Ureter (tissue), 1 donor: Measurements from ENCODE around the gene PIP4K2A. TPM values are rescaled to one million over a fixed set of nuclear protein-coding genes. Genes with fewer than 3 reads are reported as not detected.

Source experiments
- DNase-seq: peaks from one replicate; pipeline ENCODE4 v3.0.0-alpha.2; 2020; ENCODE audit warnings: low spot score
- total RNA-seq: library from RNA; stranded (reverse); gene quantifications from one replicate; pipeline ENCODE4 v1.2.4, GENCODE V29; 2023
- donor health status: DM: yes; HTN: yes; CAD: no.

Gene PIP4K2A
- total RNA-seq, 1 donor from 2014 or later: 36.9 TPM

GRCh38 chr10:22640359-22640758 lies 74.0 kb downstream of the PIP4K2A start:
- DNase-seq: no peak

GRCh38 chr10:22638863-22639262 lies 75.5 kb downstream of the PIP4K2A start:
- no peak for DNase-seq

- DNase-seq: no peak
Observed at GRCh38 chr10:22637491-22637890, 76.9 kb downstream of the PIP4K2A start.

GRCh38 chr10:22635650-22636049 lies 78.7 kb downstream of the PIP4K2A start:
- no peak for DNase-seq

GRCh38 chr10:22634606-22635459 lies 79.5 kb downstream of the PIP4K2A start:
- DNase-seq: no peak

GRCh38 chr10:22634093-22634492 lies 80.3 kb downstream of the PIP4K2A start:
- DNase-seq: no peak

- DNase-seq: no peak
Observed at GRCh38 chr10:22633528-22633927, 80.8 kb downstream of the PIP4K2A start.

GRCh38 chr10:22633106-22633505 lies 81.3 kb downstream of the PIP4K2A start:
- DNase-seq: no peak

- DNase-seq: no peak
Observed at GRCh38 chr10:22631646-22632278, 82.6 kb downstream of the PIP4K2A start.

- no peak for DNase-seq
Observed at GRCh38 chr10:22631185-22631584, 83.2 kb downstream of the PIP4K2A start.

- no peak for DNase-seq
Observed at GRCh38 chr10:22630234-22631174, 83.9 kb downstream of the PIP4K2A start.

GRCh38 chr10:22629852-22630233 lies 84.5 kb downstream of the PIP4K2A start:
- no peak for DNase-seq

GRCh38 chr10:22629126-22629525 lies 85.3 kb downstream of the PIP4K2A start:
- DNase-seq: no peak

- DNase-seq: no peak
Observed at GRCh38 chr10:22628309-22628708, 86.1 kb downstream of the PIP4K2A start.

GRCh38 chr10:22626784-22627183 lies 87.6 kb downstream of the PIP4K2A start:
- no peak for DNase-seq

GRCh38 chr10:22625516-22626290 lies 88.7 kb downstream of the PIP4K2A start:
- DNase-seq: no peak

- DNase-seq: no peak
Observed at GRCh38 chr10:22624287-22624738, 90.1 kb downstream of the PIP4K2A start.

GRCh38 chr10:22623633-22624253 lies 90.6 kb downstream of the PIP4K2A start:
- DNase-seq: no peak

- no peak for DNase-seq
Observed at GRCh38 chr10:22622242-22622806, 92.1 kb downstream of the PIP4K2A start.

- DNase-seq: no peak
Observed at GRCh38 chr10:22621726-22622125, 92.7 kb downstream of the PIP4K2A start.
